Stimulated activated CD4-positive, alpha-beta T cell treated with anti-CD3 and anti-CD28 coated beads, Interleukin-12 subunit alpha, Interleukin-12 subunit beta, amount 100 ng/mL, for 24 hours (primary cell): Measurements from ENCODE around the gene C2CD2.

Experiments used
- DNase-seq, 2 experiments: peaks; one replicate each; pipeline ENCODE4 v3.0.0-alpha.2; 2020; ENCODE audit warnings: low read depth in 2 of 2

The C2CD2 gene

DNA sequence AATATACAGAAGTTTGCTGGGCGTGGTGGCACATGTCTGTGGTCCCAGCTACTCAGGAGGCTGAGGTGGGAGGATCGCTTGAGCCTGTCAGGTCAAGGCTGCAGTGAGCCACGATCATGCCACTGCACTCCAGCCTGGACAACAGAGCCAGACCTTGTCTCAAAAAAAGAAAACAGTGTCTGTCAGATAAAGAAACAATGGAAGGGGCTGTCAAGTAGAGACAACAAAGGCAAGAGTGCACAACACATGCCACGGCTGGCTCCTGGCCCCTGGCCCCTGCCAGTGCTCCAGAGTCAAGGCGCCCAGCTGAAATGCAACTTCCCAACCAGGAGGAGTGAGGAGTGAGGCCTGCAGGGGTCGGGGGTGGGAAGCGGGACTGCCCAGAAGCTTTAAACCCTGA is 107.3 kb downstream of the C2CD2 start:
- DNase-seq, result no peak

DNA sequence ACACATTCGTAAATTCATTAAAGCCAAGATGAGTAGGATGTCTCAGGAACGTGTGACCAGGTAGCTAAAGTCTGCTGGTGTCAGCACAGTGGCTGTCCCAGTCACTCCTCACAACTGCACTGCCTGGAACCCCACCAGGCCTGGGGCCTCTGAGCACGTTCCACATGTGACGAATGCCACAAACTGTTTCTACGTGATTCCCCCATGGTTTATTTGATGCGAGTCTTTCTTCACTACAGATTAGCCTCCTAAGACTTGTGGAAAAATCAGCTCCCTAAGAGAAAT is 107.8 kb downstream of the C2CD2 start:
- DNase-seq, result no peak

DNA sequence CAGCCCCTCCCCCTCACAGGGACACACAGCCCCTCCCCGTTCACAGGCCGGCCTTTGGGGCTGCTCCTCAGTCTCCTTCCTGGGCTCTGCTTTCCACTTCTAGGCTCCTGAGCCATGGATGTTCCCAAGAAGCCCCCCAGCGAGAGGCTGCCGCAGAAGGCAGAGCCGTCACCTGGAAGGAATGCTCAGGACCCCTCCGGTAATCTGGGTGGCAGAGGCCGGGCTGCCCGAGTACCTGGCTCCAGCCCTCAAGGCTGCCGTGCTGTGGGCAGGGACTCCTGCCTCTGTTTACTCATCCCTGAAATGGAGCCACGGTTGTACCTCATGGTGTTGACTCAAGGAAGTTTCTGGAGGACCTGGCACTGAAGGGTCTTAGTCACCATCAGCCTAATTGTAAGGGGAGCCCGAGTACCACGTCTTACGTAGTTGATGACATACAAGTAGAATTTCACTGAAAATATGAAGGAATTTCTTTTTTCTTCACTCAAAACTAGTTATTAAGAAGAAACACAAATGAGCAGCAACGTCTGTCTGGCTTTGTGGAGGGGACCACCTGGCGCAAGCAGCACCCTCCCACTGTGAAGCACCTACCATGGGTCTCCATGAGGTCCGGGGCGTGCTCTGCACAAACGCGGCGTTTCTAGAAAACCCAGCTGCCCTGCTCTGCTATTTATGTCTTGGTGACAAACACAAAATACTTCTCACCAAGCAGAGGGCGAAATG is 108.3 kb downstream of the C2CD2 start:
- DNase-seq, result no peak

DNA sequence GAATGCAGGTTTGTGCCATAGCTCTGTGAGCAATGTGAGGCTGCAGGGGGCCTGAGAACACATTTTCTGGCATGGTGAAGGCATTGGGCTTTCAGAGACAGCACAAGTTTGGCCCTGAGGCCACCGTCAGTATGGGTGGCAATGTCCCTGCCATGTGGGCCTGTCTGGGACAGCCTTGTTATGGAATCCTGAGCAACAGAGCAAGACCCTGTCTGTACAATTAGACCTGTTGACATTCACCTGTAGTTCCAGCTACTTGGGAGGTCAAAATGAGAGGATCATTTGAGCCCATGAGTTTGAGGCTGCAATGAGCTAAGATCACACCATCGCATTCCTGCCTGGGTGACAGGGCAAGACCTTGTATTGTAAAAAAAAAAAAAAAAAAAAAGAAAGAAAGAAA is 110.2 kb downstream of the C2CD2 start:
- DNase-seq, result no peak

DNA sequence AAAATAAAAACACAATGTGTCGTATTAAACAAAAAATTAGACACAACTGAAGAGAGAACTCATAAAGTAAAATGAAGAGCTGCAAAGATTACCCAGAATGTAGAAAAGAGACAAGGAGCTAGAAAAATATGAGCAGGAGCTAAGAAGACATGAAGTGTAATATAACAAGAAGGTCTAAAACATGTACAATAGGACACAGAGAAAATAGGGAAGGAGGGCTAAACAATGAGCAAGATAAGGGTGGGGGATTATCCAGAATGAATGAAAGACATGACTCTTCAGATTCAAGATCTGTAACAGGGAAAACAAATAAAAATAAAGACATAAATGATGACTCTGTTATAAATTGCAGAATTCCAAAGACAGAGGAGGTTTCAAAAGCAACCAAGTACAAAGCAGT is 112.9 kb downstream of the C2CD2 start:
- DNase-seq, result no peak

DNA sequence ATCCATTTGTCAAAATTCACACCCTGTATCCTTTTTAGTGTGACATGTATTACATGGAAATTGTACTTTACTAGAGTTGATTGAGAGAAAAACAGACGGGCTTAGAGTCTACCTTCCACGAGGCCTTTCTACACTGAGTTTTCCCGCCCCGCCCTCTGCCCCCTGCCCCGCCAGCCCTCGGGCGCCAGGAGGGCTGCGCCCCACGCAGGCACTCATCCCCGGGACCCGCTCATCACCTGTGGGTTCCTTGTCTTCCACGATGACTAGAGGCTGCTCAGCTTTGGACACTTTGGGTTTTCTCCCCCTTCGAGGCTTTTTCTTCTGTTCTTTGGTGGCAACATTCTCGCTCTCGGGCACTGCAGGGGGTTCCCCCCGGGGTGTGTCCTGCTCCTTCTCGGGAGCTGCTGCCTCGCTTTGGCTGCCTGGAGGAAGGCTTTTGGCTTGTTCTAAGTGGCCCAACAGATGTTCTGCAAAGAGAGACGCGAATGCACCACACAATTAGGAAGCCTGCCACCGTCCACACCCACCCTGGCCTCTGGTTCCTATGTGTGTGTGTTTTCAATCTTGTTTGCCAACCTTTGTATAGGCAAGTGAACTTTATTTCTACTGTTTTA is 114.3 kb downstream of the C2CD2 start:
- no peak for DNase-seq

DNA sequence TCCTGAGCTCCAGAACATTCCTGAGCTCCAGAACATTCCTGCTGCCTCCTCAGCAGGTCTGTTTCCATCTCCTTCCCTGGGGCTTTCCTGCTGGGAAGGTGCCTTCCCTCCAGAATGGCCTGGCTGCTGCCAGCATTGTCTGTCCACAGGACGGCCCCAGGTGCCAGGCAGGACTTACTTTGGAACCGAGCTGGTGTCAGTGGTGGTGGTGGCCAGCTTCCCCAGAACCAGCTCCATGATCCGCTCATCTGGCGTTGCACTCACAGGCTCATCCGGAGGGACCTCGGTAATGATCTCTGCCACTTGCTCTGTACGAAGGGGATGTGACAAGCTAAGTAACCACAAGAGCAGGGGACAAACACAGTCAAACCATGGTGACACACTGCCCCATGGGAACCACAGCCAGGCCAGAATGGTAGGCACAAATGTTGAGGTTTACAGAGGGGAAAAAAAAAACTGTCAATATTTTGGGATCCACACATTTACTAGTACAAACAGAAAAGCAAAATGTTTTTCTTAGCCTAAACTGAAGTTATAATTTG is 116.0 kb downstream of the C2CD2 start:
- no peak for DNase-seq

DNA sequence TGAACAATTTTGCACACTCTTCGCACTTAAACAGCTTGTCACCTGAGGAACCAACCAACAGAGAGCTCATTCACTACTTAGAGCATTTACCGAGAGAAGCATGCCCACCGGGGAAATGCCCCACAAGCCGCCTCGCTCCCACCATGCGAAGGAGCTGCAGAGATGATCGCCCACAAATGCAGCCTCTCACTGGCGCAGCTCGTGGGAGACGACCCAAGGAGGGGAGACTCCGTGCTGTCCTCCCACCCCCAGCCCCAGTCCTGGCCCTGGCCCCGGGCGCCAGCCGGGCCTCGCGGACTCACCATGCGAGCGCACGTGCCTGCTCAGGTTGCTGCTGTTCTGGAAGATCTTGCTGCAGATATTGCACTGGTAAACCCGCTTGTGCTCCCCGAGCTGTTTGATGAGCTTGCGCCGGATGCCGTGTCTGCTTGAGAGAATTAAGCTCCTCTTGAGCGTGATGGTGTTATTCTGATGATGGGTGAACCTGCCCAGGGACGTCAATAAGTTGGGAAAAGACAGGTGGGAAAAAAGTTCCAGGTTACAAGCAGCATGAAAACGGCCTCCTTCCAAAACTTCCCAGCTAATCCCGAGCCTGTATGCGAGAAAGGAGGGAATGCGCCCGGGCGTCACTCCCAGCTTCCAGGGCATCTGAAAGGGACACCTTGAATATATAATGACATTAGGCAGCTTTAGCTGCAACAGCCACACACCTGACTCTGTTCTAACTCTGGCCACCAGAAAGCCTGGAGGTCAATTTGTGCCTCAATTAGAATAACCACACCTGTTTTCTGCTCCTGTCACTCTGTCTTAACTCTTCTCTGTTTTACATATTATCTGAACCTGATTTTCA is 117.4 kb downstream of the C2CD2 start:
- DNase-seq, result no peak

DNA sequence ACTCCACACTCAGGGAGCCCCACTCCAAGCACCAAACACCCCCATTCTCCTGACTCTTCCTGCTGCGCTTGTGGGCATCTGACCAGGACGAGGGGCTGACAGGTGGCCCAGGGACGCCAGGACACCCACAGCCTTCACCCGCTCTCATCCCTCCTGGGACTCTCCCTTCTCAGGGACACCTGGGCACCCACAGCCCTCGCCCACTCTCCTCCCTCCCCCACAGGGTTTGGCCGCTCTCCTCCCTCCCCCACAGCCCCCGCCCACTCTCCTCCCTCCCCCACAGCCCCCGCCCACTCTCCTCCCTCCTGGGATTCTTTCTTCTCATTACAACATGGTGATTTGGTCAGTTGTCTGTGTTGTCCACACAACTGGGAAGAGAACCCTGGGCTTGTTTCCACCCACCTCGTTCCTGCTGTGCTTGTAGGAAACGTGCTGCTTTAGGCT is 118.1 kb downstream of the C2CD2 start:
- DNase-seq, result no peak
